GM12874 (cell line): ENCODE data around the gene ZSWIM4.

Experiments
- CTCF ChIP-seq: IDR thresholded peaks from 2 replicates; pipeline ENCODE4 v1.5.1; 2011; ENCODE audit warnings: low read depth, mild to moderate bottlenecking, control low read depth, low read length, moderate library complexity; ENCODE audit not compliant: insufficient read depth

ZSWIM4 gene

GRCh38 chr19:13842291-13843103 is 47.3 kb downstream of the ZSWIM4 start:
- TF ChIP-seq CTCF: peak; percentile 27; the same call in 1 of the 2 replicates

DNA sequence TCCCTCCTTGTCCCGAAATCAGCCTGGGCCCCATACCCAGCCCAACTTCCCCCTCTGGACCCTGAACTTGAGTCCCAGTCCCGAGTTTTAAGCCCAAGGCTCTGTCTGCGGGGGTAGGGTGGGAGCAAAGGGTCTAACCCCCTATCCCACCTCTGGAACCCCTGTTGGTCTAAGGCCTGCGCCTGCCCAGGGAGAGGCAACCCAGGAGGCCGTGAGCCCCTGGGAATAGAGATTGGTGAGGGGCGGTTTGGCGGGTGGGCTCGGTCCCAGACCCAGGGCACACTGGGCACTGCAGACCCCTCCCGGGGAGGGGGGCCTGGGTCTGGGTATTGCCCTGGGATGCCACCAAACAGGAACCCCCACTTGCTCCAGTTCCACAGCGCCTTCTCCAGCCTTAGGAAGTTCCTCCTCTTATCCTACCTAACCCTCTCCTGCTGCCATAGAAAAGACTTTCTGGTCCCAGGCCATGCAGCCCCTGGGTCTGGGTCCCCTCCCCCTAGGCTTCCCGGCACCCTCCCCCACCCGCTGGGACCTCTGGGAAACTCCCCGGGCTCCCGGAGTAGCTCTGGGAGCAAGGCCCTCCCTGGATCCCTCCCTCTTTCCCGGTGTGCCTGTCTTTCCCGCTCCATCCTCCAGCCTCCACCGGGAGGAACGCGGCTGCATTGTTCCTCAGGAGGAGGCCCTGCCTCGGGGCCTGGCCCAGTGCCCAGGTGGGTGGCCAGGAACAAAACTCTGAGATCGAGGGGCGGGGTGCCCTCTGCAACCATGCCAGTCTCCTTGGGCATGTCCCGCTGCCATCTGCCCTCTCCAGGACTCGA is 48.1 kb downstream of the ZSWIM4 start:
- no peak for TF ChIP-seq CTCF

- no peak for TF ChIP-seq CTCF
Observed at GRCh38 chr19:13844130-13844631, 48.9 kb downstream of the ZSWIM4 start.

DNA sequence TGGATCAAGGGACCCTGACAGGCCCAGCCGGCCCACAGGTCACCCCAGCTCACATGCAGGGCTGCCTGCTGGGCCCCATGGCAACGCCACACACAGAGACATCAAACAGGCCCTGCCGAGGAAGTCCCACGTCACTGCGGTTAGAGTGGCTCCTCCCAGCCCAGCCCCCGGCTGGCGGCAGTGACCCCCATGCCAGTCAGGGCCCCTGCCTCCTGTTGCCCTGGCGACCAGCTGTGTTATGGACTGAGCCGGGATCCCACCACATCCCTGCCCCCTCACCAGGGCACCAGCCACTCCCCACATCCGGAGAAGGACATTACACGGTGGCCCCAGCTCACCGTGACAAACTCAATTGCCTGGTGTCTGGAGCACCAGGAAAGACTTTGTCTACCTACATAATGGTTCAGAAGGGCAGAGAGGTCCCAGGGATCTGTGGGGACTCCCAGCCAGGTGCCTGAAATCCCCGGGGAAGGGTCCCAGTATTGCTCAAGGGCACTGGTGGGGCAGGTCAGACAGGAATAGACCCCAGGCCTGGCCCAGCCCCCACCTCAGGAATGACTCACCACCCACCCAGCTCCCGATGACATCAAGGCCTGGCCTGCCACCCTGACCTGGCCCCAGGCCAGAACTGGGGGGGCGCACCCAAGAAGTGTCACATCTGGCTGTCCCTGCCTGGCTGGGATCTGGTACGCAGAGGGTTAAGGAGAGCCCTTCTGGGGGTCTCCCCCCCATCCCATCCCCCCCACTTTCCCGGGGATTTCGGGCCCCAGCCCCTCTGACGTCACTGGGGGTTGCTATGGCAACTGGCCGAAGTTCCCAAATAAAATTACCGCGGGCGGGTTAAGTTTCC is 51.5 kb downstream of the ZSWIM4 start:
- TF ChIP-seq CTCF: no peak

- TF ChIP-seq CTCF: no peak
Observed at GRCh38 chr19:13847407-13848339, 52.4 kb downstream of the ZSWIM4 start.

- no peak for TF ChIP-seq CTCF
Observed at GRCh38 chr19:13848340-13848677, 53.1 kb downstream of the ZSWIM4 start.
